OCI-LY7 (cell line): ENCODE measurements around the gene KLK6. TPM values are rescaled to one million over a fixed set of nuclear protein-coding genes. Genes with fewer than 3 reads are reported as not detected.

Experiments used
- BruUV-seq: library from RNA; stranded (reverse); fragments of 400-500 nt; replicated peaks from 2 replicates; lab custom pipeline; 2021; lab: Mats Ljungman, UMichigan
- CTCF ChIA-PET: fragments of 300-600 bp; sonication (Branson Sonifier 250); formaldehyde crosslinking; loops from one replicate; lab custom pipeline; 2022; ENCODE audit warnings: antibody characterized with exemption; ENCODE audit not compliant: unreplicated experiment; lab: Charles Lee
- POLR2A ChIA-PET: fragments of 300-600 bp; sonication (Branson Sonifier 250); formaldehyde crosslinking; loops from one replicate; lab custom pipeline; 2022; ENCODE audit warnings: antibody characterized with exemption; lab: Charles Lee
- DNase-seq: peaks from one replicate; pipeline ENCODE4 v3.0.0-alpha.2; 2015; ENCODE audit warnings: low spot score
- H2AFZ ChIP-seq: fragments of 200-600 bp; sonication (generic), shearing (Covaris generic); 2 replicates; pipeline ENCODE4 v1.6.1; 2014; ENCODE audit warnings: mild to moderate bottlenecking, antibody characterized with exemption, low read length, moderate library complexity
- H3K27ac ChIP-seq: fragments of 200-600 bp; sonication (generic); 2 replicates; pipeline ENCODE4 v1.5.1; 2014; ENCODE audit warnings: mixed run types, low read depth, mild to moderate bottlenecking, moderate library complexity, low read length, inconsistent platforms; ENCODE audit not compliant: poor library complexity, severe bottlenecking
- H3K36me3 ChIP-seq: fragments of 200-600 bp; sonication (generic); 2 replicates; pipeline ENCODE4 v1.6.1; 2014; ENCODE audit warnings: mild to moderate bottlenecking, antibody characterized with exemption, low read length, moderate library complexity, mixed read lengths; ENCODE audit not compliant: insufficient read depth
- H3K4me1 ChIP-seq: fragments of 200-600 bp; sonication (generic); 2 replicates; pipeline ENCODE4 v1.5.1; 2014; ENCODE audit warnings: mild to moderate bottlenecking, low read length; ENCODE audit not compliant: insufficient read depth, poor library complexity, severe bottlenecking
- H3K4me2 ChIP-seq: fragments of 200-600 bp; sonication (generic); 2 replicates; pipeline ENCODE4 v1.6.1; 2014; ENCODE audit warnings: mild to moderate bottlenecking, low read length
- H3K4me3 ChIP-seq: fragments of 200-600 bp; sonication (generic); 2 replicates; pipeline ENCODE4 v1.5.1; 2014; ENCODE audit warnings: mild to moderate bottlenecking, low read depth, low read length; ENCODE audit not compliant: poor library complexity, severe bottlenecking
- H3K79me2 ChIP-seq: fragments of 200-600 bp; sonication (generic); 2 replicates; pipeline ENCODE4 v1.6.1; 2016; ENCODE audit warnings: low read depth, mild to moderate bottlenecking, low read length, moderate library complexity, mixed read lengths; ENCODE audit not compliant: insufficient read depth
- H3K9me2 ChIP-seq: fragments of 200-600 bp; sonication (generic); 2 replicates; pipeline ENCODE4 v1.6.1; 2016; ENCODE audit warnings: mild to moderate bottlenecking, low read length, mixed read lengths; ENCODE audit not compliant: insufficient read depth
- H3K9me3 ChIP-seq: fragments of 200-600 bp; sonication (generic); 2 replicates; pipeline ENCODE4 v1.6.1; 2014; ENCODE audit warnings: mild to moderate bottlenecking, mixed run types, low read length, mixed read lengths
- H4K20me1 ChIP-seq: fragments of 200-600 bp; sonication (generic); 2 replicates; pipeline ENCODE4 v1.6.1; 2014; ENCODE audit warnings: mild to moderate bottlenecking, antibody characterized with exemption, low read length, moderate library complexity, mixed read lengths; ENCODE audit not compliant: insufficient read depth
- EZH2phosphoT487 ChIP-seq: fragments of 200-600 bp; sonication (generic); IDR thresholded peaks from 2 replicates; pipeline ENCODE4 v1.6.1; 2018; ENCODE audit warnings: low read depth, borderline replicate concordance, mild to moderate bottlenecking, mixed run types, antibody characterized with exemption, low read length, moderate library complexity, mixed read lengths
- intact Hi-C: fragments of 100-400 bp; cut with micrococcal nuclease; formaldehyde crosslinking; loops from one replicate; pipeline ENCODE4 v1.10.0; 2022; ENCODE audit not compliant: unreplicated experiment
- total RNA-seq, 2 experiments: library from RNA; depleted of rRNA in 1 of 2; stranded (reverse); fragments of >200 nt in 1 of 2; shearing (Covaris generic) in 1 of 2; gene quantifications; 2 replicates each; pipeline ENCODE4 v1.2.3, GENCODE V29; 2014 to 2022
- TF ChIP-seq, protein P1 (sequence below): fragments of 200-600 bp; sonication (generic); conservative IDR thresholded peaks from 2 replicates; pipeline ENCODE4 v1.5.1; 2014; ENCODE audit warnings: mild to moderate bottlenecking, antibody characterized with exemption, low read length, moderate library complexity, mixed read lengths

The KLK6 gene
- total RNA-seq, 2 experiments from 2014 or later = not detected

- H3K9me3 ChIP-seq = no peaks in the 10 kb centered on the region
- no peaks in the 10 kb centered on the region for H3K36me3 ChIP-seq
- H3K9me2 ChIP-seq = no peaks in the 10 kb centered on the region
- ChIA-PET CTCF (no interaction called here), POLR2A (no interaction called here)
- TF ChIP-seq, protein P1, sequence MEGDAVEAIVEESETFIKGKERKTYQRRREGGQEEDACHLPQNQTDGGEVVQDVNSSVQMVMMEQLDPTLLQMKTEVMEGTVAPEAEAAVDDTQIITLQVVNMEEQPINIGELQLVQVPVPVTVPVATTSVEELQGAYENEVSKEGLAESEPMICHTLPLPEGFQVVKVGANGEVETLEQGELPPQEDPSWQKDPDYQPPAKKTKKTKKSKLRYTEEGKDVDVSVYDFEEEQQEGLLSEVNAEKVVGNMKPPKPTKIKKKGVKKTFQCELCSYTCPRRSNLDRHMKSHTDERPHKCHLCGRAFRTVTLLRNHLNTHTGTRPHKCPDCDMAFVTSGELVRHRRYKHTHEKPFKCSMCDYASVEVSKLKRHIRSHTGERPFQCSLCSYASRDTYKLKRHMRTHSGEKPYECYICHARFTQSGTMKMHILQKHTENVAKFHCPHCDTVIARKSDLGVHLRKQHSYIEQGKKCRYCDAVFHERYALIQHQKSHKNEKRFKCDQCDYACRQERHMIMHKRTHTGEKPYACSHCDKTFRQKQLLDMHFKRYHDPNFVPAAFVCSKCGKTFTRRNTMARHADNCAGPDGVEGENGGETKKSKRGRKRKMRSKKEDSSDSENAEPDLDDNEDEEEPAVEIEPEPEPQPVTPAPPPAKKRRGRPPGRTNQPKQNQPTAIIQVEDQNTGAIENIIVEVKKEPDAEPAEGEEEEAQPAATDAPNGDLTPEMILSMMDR = no peak
- TF ChIP-seq EZH2phosphoT487 = no peak
- no peaks in the 10 kb centered on the region for H4K20me1 ChIP-seq
- no peak overlapping the region for H3K4me2 ChIP-seq
- no peak for DNase-seq
- intact Hi-C loops = no loop called here
- H3K4me1 ChIP-seq = no peaks in the 10 kb centered on the region
- BruUV-seq = no TSS peak
- H3K79me2 ChIP-seq = no peaks in the 10 kb centered on the region
- no peak overlapping the region for H2AFZ ChIP-seq
- H3K27ac ChIP-seq = no peak overlapping the region
- no peak overlapping the region for H3K4me3 ChIP-seq
Observed at GRCh38 chr19:51002089-51002532, 32.7 kb upstream of the KLK6 start.

- no peaks in the 10 kb centered on the region for H3K79me2 ChIP-seq
- H3K36me3 ChIP-seq = no peaks in the 10 kb centered on the region
- no peak for DNase-seq
- no peak within 1 kb of the TSS for H2AFZ ChIP-seq
- POLR2A ChIA-PET = no interaction called here
- no peak within 1 kb of the TSS for H3K4me2 ChIP-seq
- no peaks in the 10 kb centered on the region for H3K9me3 ChIP-seq
- TF ChIP-seq EZH2phosphoT487 = no peak
- TF ChIP-seq, protein P1 = no peak
- no TSS peak for BruUV-seq
- H4K20me1 ChIP-seq = no peaks in the 10 kb centered on the region
- intact Hi-C loops = no loop called here
- H3K27ac ChIP-seq = no peak within 1 kb of the TSS
- no peaks in the 10 kb centered on the region for H3K9me2 ChIP-seq
- no peak within 1 kb of the TSS for H3K4me3 ChIP-seq
- CTCF ChIA-PET = no interaction called here
- no peaks in the 10 kb centered on the region for H3K4me1 ChIP-seq
Observed at GRCh38 chr19:51001515-51001914, 32.1 kb upstream of the KLK6 start, which contains the start of gene KLK8. Gene KLK8, minus strand, starts transcription at chr19:51001604. Its CDS starts 437 bp downstream, at chr19:51001167.

- no peak for DNase-seq
- H3K4me3 ChIP-seq = no peak overlapping the region
- H3K4me2 ChIP-seq = no peak overlapping the region
- ChIA-PET CTCF (no interaction called here), POLR2A (no interaction called here)
- no peaks in the 10 kb centered on the region for H3K9me3 ChIP-seq
- H2AFZ ChIP-seq = no peak overlapping the region
- no peaks in the 10 kb centered on the region for H3K9me2 ChIP-seq
- TF ChIP-seq EZH2phosphoT487 = no peak
- TF ChIP-seq, protein P1 = no peak
- no TSS peak for BruUV-seq
- H3K27ac ChIP-seq = no peak overlapping the region
- no peaks in the 10 kb centered on the region for H3K79me2 ChIP-seq
- H3K36me3 ChIP-seq = no peaks in the 10 kb centered on the region
- intact Hi-C loops = no loop called here
- H4K20me1 ChIP-seq = no peaks in the 10 kb centered on the region
- no peaks in the 10 kb centered on the region for H3K4me1 ChIP-seq
Observed at GRCh38 chr19:51000981-51001380, 31.6 kb upstream of the KLK6 start.
